GM18909 (cell line): ENCODE measurements around the gene KIAA1217.
"Not testable (repeated sequence)": the region's sequence is repeated elsewhere in the genome, so short reads cannot be mapped to it uniquely, and the experiment has no call there.

Source experiments
- ATAC-seq: cut with Tn5 transposase; IDR thresholded peaks from one replicate; pipeline ENCODE4 v1.9.1; 2021; ENCODE audit warnings: mild to moderate bottlenecking; ENCODE audit not compliant: unreplicated experiment, poor library complexity

KIAA1217 gene

GRCh38 chr10:24430591-24430990 is 221.7 kb downstream of the KIAA1217 start:
- no peak for ATAC-seq

GRCh38 chr10:24432478-24433416 is 223.8 kb downstream of the KIAA1217 start:
- no peak for ATAC-seq

GRCh38 chr10:24433705-24434104 is 224.8 kb downstream of the KIAA1217 start:
- ATAC-seq = no peak

GRCh38 chr10:24434961-24435360 is 226.0 kb downstream of the KIAA1217 start:
- no peak for ATAC-seq

- no peak for ATAC-seq
These were observed 226.4 kb downstream of the KIAA1217 start for GRCh38 chr10:24435374-24435773.

GRCh38 chr10:24437302-24437701 is 228.4 kb downstream of the KIAA1217 start:
- no peak for ATAC-seq

GRCh38 chr10:24438800-24439199 is 229.9 kb downstream of the KIAA1217 start:
- no peak for ATAC-seq

- no peak for ATAC-seq
These were observed 231.0 kb downstream of the KIAA1217 start for GRCh38 chr10:24439935-24440334.

- ATAC-seq = no peak
These were observed 232.2 kb downstream of the KIAA1217 start for GRCh38 chr10:24440817-24441797.

GRCh38 chr10:24442234-24442633 is 233.3 kb downstream of the KIAA1217 start:
- no peak for ATAC-seq

- not testable (repeated sequence) for ATAC-seq
These were observed 233.8 kb downstream of the KIAA1217 start for GRCh38 chr10:24442641-24443174.

- ATAC-seq = no peak
These were observed 235.4 kb downstream of the KIAA1217 start for GRCh38 chr10:24444337-24444736.

GRCh38 chr10:24445958-24446357 is 237.0 kb downstream of the KIAA1217 start:
- not testable (repeated sequence) for ATAC-seq

- no peak for ATAC-seq
These were observed 237.8 kb downstream of the KIAA1217 start for GRCh38 chr10:24446739-24447138.

- no peak for ATAC-seq
These were observed 239.5 kb downstream of the KIAA1217 start for GRCh38 chr10:24448351-24448999.

- ATAC-seq = peak; percentile 84
These were observed 240.4 kb downstream of the KIAA1217 start for GRCh38 chr10:24449321-24449740.

GRCh38 chr10:24449769-24450310 is 240.9 kb downstream of the KIAA1217 start:
- ATAC-seq = no peak

- ATAC-seq = no peak
These were observed 242.4 kb downstream of the KIAA1217 start for GRCh38 chr10:24451325-24451820.

GRCh38 chr10:24452030-24452429 is 243.1 kb downstream of the KIAA1217 start:
- no peak for ATAC-seq
